ENCODE results near the gene OR10V1. TPM values are rescaled to one million over a fixed set of nuclear protein-coding genes. Genes with fewer than 3 reads are reported as not detected.
"Not testable (repeated sequence)": the region's sequence is repeated elsewhere in the genome, so short reads cannot be mapped to it uniquely, and the experiment has no call there.

Gene OR10V1
- total RNA-seq, 1 donor from 2014 or later = not detected

DNA sequence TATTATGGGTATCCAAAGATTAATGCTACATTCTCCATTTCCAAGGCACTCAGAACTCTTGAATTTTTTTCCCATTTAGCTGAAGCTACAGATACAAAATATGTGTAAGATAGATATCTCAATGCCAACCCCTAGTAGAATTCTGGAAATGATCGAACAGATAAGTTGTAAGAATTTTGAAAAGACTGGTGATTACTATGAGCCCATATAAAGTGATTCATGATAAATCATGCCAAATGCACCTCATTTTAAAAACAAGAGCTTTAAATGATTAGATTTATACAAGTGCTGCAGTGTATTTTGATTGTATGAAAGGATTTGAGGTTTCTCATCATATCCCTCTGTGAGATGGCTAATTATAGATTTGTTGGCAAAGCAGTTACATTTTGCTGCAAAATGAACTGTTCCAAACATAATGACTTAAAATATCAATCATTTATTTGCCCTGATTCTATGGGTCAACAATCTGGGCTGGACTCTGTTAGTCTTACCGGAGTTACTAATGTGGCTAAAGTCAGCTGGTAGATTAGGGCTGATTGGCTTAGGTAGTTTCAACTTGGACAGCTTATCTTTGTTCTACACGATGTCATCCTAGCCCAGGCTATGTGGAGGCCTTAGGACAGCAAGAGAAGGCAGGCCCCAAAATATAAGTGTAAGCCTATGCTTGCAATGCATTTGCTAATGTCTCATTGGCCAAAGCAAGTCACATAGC lies 3.4 kb downstream of the OR10V1 start:
- DNase-seq (ENCODE audit: low read depth) = no peak

DNA sequence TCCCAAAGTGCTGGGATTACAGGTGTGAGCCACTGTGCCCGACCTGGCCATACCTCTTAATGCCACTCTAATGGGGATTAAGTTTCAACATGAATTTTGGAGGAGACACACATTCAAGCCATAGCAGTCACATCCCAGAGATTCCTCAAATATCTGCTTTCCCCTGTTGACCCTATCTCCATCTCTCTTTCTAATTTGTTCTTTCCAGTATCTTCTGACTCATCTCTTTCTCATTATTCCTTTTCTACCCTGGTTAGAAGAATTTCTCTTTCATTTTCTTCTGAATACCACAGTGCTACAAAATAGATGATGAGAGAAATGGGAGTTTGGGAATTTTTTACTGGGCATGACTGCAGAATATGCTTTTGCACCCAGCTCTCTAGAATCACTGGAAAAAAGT lies 5.1 kb downstream of the OR10V1 start:
- no peak for DNase-seq (ENCODE audit: low read depth)

DNA sequence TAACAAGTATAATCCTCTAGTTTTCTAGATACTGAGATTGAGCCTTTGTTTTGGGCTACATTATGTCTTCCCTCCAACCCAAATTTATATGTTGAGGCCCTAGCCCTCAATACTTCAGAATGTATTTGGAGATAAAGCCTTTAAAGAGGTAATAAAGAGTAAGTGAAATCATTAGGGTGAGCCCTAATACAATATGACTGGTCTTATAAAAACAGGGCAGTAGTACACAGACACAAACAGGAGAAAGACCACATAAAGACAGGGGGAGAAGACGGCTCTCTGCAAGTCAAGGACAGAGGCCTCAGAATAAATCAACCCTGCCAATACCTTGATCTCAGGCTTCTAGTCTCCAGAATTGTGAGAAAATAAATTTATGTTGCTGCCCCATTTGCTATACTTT lies 6.3 kb downstream of the OR10V1 start:
- no peak for DNase-seq (ENCODE audit: low read depth)

DNA sequence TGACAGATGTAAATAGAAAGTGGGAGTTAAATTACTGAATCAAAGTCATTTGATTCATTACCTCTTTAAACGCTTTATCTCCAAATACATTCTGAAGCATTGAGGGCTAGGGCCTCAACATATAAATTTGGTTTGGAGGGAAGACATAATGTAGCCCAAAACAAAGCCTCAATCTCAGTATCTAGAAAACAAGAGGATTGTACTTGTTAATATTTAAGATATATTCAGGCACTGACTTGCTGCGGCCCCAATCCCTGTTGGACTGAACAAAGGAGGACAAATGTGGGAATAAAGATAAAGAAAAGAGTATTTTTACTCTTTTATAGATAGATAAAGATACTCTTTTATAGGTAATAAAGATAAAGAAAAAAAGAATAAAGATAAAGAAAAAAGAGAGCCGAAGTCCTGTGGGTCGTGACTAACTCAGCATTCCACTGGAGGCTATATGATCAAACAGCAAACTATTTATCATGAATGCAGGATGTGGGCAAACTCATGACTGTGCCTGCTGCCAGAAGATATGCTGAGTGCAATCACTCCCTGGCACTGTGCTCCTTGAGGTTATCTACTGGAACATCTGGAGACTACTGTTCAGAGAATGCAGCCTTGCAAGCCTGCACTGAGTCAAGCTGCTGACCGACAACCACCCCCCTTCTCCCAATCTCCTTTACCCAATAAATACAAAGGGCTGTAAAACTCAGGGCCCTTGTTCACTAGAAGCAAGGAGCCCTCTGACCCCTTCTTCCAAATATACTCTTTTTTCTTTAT lies 6.9 kb downstream of the OR10V1 start:
- peak; percentile 29 for DNase-seq (ENCODE audit: low read depth)

DNA sequence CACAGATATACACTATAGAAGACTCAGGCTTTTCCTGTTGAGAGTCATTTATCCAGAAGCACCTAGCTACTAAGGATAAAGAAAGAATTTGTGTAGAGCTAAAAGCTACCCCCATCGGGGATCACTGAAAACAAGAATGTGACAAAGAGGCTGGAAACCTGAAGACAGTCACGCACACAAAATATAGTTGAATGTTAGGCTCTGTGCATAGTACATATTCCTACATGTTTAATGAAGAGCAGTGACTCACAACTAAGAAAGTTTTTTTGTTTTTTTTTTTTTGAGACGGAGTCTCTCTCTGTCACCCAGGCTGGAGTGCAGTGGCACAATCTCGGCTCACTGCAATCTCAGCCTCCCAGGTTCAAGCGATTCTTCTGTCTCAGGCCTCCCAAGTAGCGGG lies 8.4 kb downstream of the OR10V1 start:
- no peak for DNase-seq (ENCODE audit: low read depth)

DNA sequence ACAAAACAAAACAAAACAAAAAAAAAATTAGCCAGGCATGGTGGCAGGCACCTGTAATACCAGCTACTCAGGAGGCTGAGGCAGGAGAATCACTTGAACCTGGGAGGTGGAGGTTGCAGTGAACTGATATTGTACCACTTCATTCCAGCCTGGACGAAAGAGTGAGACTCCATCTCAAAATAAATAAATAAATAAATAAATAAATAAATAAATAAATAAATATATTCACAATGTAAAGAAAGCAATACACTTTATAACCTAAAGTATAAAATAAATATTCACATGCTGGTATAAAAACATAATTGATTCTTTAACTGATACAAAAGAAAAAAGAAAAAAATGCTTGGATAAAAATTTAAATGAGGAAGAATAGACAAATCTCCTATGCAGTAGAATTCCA lies 10.1 kb downstream of the OR10V1 start:
- DNase-seq (ENCODE audit: low read depth) = not testable (repeated sequence)

DNA sequence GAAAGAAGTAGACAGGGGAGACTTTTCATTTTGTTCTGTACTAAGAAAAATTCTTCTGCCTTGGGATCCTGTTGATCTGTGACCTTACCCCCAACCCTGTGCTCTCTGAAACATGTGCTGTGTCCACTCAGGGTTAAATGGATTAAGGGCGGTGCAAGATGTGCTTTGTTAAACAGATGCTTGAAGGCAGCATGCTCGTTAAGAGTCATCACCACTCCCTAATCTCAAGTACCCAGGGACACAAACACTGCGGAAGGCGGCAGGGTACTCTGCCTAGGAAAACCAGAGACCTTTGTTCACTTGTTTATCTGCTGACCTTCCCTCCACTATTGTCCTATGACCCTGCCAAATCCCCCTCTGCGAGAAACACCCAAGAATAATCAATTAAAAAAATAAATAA lies 13.5 kb downstream of the OR10V1 start:
- DNase-seq (ENCODE audit: low read depth) = not testable (repeated sequence)

DNA sequence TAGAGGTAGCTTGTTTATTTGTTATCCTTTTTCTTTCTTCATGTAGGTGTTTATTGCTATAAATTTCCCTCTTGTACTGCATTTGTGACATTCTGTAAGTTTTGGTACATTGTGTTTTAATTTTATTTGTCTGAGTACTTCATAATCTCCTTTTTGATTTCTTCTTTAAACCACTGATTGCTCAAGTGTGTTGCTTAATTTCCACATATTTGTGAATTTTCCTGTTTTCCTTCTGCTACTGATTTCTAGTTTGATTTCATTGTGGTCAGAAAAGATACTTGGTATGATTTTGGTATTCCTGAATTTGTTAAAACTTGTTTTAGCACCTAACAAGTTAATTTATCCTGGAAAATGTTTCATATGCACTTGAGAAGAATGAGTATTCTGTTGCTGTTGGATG lies 15.1 kb downstream of the OR10V1 start:
- no peak for DNase-seq (ENCODE audit: low read depth)

DNA sequence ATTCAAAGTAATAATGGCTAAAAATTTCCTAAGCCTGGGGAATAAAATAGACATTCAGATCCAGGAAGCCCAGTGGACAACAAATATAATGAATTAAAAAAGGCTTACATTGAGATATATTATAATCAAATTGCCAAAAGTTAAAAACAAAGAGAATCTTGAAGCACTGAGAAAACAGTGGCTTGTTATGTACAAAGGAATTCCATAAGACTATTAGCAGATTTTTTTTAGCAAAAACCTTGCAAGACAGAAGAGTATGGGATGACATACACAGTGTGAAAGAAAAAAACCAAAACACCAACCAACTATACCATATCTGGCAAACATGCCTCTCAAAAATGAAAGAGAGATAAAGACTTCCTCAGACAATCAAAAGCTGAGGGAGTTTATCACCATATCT lies 20.7 kb downstream of the OR10V1 start:
- DNase-seq (ENCODE audit: low read depth) = no peak

DNA sequence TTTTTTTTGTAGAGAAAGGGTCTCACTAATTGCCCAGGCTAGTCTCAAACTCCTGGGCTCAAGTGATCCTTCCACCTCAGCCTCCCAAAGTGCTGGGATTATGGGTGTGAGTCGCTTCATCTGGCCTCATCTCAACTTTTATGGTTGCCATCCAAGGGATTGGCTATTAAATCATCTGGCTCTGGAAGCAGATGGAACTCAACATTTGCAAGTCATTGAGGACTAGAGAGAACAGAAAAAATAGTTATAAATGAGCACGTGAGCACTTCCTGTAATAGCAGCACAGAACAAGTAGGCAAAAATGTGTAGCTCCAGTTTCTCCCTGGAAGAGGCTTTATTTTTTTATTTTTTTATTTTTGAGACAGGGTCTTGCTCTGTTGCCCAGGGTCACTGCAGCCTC lies 22.5 kb downstream of the OR10V1 start:
- DNase-seq (ENCODE audit: low read depth) = no peak

DNA sequence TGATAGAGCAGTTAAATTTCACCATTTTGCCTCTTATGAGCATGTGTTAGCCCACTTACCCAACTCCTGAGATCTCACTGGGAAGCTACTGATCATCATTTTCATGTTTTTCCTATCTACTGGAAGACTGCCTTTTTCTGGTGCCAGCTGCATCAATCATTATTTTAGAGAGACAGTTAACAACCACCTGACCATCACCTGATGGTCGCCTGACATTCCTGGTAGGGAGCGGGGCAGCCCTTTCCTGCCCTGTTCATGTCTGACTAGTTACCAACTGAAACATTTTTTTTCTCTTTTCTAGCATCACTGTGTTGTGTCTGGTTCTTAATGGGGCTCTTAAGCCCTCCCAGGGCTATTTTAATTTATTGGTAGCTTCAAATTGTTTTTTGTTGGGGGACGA lies 24.6 kb downstream of the OR10V1 start:
- DNase-seq (ENCODE audit: low read depth) = no peak

DNA sequence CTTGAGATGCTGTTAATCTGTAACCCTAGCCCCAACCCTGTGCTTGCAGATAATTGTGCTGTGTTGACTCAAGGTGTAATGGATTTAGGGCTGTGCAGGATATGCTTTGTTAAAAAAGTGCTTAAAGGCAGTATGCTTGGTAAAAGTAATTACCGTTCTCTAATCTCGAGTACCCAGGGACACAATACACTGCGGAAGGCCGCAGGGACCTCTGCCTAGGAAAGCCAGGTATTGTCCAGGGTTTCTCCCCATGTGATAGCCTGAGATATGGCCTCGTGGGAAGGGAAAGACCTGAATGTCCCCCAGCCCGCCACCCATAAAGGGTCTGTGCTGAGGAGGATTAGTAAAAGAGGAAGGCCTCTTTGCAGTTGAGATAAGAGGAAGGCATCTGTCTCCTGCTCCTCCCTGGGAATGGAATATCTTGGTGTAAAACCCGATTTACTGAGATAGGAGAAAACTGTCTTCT lies 32.4 kb downstream of the OR10V1 start:
- DNase-seq (ENCODE audit: low read depth) = not testable (repeated sequence)

DNA sequence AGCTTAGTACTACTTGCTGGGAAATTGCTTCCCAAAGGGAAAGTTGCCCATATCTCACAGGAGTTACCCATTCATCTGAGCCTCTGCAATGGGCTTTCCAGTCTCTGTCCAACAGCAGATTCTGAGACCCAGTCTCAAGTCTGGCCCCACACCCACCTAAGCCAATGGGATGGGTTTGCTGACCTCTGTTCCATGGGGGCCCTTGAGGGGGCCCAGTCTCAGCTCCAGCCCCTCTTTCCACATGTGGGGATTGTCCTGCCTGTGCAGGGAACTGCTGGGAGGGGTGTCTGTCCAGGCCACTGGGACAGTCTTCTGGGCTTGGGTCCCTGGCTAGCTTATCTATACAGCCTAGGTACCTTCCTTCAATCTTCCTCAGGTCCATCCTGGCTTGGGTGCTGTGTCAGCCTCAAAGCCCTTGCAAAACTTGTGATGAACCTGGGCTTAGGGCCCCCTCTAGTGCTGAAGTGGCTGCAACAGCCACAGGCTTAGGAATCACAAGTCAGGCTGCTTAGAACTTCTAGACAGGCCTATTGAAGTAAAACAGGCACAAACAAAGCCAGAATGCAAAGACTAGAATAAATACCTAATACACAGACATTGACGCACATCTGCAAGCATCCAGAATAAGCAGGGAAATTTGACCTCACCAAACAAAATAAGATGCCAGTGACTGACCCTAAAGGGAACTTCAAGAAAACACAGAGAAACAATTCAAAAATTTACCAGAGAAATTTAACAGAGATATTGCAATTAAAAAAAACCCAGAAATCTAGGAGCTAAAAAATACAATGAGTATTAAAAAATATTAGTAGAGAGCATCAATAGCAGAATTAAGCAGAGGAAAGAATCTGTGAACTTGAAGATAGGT lies 33.1 kb downstream of the OR10V1 start:
- DNase-seq (ENCODE audit: low read depth) = peak; percentile 68

DNA sequence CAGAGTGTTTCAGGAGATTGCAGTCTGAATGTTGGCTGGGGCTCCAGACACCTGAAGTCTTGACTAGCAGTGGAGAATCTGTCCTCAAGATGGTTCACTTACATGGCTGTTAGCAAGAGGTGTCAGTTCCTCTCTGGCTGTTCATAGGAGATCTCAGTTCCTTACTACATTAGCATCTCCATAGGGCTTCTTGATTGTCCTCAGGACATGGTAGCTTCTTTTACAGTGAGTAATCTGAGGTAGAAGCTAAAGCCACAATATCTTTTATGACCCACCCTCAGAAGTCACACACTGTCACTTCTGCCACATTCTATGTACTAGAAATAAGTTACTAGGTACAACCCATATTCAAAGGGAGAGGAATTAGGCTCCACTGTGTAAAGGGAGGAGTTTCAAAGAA lies 34.3 kb downstream of the OR10V1 start:
- no peak for DNase-seq (ENCODE audit: low read depth)

DNA sequence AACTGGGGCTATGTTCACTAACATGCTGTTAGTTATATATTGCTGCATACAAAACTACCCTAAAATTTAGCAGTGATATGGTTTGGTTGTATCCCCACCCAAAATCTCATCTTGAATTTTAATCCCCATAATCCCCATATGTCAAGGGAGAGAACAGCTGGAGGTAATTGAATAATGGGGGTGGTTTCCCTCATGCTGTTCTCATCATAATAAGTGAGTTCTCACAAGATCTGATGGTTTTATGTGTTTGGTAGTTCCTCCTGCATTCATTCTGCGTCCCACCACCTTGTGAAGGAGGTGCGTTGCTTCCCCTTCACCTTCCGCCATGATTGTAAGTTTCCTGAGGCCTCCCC lies 34.9 kb downstream of the OR10V1 start:
- peak; percentile 6 for DNase-seq (ENCODE audit: low read depth)

DNA sequence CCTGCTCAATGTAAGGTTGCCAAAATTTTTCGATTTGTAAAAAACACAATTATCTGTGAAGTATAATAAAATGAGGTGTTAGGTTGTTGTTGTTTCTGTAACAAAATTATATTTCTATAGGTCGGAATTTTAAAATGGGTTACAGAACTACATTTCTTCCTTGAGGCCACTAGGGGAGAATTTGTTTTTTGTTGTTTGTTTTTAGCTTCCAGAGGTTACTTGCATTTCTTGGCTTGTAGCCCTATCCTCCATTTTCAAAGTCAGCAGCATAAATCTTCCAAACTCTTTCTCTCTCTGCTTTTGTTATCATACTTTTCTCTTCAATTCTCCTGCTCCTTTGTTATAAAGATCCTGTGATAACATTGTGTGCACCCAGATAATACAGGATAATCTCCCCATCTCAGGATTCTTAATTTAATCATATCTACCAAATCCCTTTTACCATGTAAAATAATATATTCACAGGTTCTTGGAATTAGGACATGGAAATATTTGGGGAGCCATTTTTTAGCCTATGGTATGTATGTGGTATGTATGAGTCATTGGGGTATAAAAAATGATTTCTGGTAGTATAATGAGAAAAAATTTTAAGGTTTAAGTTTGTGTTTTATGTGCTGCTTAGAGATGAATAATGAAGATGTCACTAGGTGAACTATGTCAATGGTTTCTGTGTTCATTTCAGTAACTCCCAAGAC lies 35.4 kb downstream of the OR10V1 start:
- DNase-seq (ENCODE audit: low read depth) = no peak

DNA sequence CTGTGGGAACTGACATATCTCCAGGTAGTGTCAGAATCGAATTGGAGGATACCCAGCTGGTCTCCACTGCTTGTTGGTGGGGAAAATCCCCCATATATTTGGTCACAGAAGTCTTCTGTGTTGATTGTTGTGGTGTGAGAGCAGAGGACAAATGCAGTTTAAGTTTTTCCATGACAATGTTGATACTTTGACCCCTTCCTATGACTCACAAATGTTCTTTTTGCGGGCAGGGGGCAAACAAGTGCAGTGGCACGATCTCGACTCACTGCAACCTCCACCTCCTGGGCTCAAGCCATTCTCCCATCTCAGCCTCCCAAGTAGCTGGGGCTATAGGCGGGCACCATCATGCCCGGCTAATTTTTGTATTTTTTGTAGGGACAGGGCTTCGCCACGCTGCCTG lies 37.4 kb downstream of the OR10V1 start:
- no peak for DNase-seq (ENCODE audit: low read depth)

DNA sequence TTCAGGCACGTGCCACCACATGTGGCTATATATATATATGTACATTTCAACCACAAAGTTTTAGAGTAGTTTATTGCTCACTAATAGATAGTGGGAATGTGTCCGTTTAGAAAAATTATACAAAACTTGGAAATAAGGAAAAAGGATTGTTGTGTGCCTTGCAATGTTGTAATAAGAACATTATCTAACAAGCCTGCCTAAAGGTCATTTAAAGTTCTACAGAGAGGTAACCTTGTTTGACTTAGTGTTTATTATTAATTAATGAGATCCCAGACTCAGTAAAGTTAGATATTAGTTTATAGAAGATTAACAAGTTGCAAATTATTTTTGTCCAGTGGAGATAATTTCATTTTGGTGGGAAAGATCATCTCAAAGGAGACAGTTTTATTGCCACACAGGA lies 39.4 kb downstream of the OR10V1 start:
- no peak for DNase-seq (ENCODE audit: low read depth)

DNA sequence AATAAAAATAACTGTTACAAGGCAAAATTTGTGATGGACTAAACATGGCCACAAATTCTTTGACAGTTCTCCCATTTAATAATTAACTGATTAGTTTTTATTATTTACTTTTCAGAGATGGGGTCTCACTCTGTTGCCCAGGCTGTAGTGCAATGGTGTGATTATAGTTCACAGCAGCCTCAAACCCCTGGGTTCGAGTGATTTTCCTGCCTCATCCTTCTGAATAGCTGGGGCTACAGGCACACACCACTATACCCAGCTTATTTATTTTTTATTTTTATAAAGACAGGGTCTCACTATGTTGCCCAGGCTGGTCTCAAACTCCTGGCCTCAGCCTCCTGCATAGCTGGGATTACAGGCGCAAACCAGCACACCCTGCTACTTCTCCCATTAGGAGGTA lies 40.4 kb downstream of the OR10V1 start:
- no peak for DNase-seq (ENCODE audit: low read depth)

DNA sequence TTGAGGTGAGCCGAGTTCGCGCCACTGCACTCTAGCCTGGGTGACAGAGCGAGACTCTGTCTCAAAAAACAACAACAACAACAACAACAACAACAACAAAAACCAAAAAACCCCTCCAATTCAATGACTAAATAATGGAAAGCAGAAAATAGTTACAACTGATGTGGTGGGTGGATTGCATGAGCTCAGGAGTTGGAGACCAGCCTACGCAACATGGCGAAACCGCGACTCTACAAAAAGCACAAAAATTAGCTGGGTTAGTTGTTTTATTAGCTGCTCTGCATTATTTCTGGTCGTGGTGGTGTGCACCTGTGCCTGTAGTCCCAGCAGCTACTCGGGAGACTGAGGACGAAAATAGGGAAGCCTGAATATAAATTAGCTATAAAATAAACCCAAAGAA lies 42.2 kb downstream of the OR10V1 start:
- no peak for DNase-seq (ENCODE audit: low read depth)

DNA sequence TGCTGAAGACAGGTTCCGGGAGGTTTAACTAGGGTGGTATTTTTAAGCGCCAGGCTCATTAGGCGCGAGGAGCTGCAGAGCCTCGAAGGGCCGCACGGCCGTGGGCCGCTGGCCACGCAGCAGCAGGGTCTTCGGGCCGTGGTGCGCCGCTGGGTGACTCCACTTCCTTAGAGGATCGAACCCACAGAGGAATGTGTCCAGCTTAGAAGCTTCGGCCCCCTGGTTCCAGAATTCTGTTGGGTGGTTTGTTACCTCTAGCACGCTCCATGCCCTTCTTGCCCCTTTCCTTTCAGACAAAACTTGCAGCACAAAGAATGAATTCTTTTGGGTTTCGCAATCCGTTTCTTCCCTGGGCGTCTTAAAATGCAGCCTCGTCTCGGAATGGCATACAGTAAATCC lies 44.0 kb downstream of the OR10V1 start:
- DNase-seq (ENCODE audit: low read depth) = no peak
